B cell (primary cell): Measurements from ENCODE around the gene FN3K. TPM values are rescaled to one million over a fixed set of nuclear protein-coding genes. Genes with fewer than 3 reads are reported as not detected.

Experiments used
- ATAC-seq: fragments of 200-7000 bp; cut with Tn5 transposase; one replicate; pipeline ENCODE4 v1.10.0; 2021; ENCODE audit warnings: low read depth, mild to moderate bottlenecking, moderate number of reproducible peaks, moderate library complexity
- CTCF ChIA-PET: fragments of 350-600 bp; sonication (Branson Sonifier 250); formaldehyde crosslinking; loops from one replicate; lab custom pipeline; 2021; ENCODE audit warnings: antibody characterized with exemption, inconsistent platforms; lab: Charles Lee
- POLR2A ChIA-PET: fragments of 350-600 bp; sonication (Branson Sonifier 250); formaldehyde crosslinking; loops from one replicate; lab custom pipeline; 2021; ENCODE audit warnings: antibody characterized with exemption; lab: Charles Lee
- DNase-seq: peaks from one replicate; pipeline ENCODE4 v3.0.0; 2013
- H2AFZ ChIP-seq: 2 replicates; pipeline ENCODE4 v1.6.1; 2012; ENCODE audit warnings: mild to moderate bottlenecking, low read depth, low read length; ENCODE audit not compliant: insufficient read depth, poor library complexity, severe bottlenecking
- H3K27ac ChIP-seq, 2 donors: 1 replicate in 1 of 2; 2 replicates in 1 of 2; pipeline ENCODE4 v1.5.1; 2012 to 2013; ENCODE audit warnings: low read length in 2 of 2, mild to moderate bottlenecking in 2 of 2, moderate library complexity in 1 of 2
- H3K27me3 ChIP-seq, 4 experiments: fragments of 200-600 bp in 1 of 4; sonication (generic) in 1 of 4; replicated peaks in 1 of 4; 1 replicate in 2 of 4; 2 replicates in 2 of 4; pipeline versions ENCODE4 v1.6.1 to v1.7.0; 2013 to 2016; ENCODE audit warnings: low read length in 3 of 4, mild to moderate bottlenecking in 2 of 4, mixed read lengths in 1 of 4, moderate library complexity in 1 of 4; ENCODE audit not compliant: insufficient read depth in 4 of 4, control insufficient read depth in 3 of 4; ENCODE audit errors: control extremely low read depth in 1 of 4
- H3K36me3 ChIP-seq, 2 experiments: replicated peaks in 1 of 2; 1 replicate in 1 of 2; 2 replicates in 1 of 2; pipeline versions ENCODE4 v1.6.1 to v1.7.1; 2013; ENCODE audit warnings: low read length in 1 of 2; ENCODE audit not compliant: insufficient read depth in 2 of 2, control insufficient read depth in 1 of 2; ENCODE audit errors: control extremely low read depth in 1 of 2, extremely low read depth in 1 of 2
- H3K4me1 ChIP-seq, 2 donors: fragments of 200-600 bp in 1 of 2; sonication (generic) in 1 of 2; 1 replicate in 1 of 2; 2 replicates in 1 of 2; pipeline versions ENCODE4 v1.5.1 to v1.6.1; 2013 to 2017; ENCODE audit warnings: low read length in 2 of 2; ENCODE audit not compliant: control insufficient read depth in 2 of 2, insufficient read depth in 2 of 2
- H3K4me2 ChIP-seq: replicated peaks from 2 replicates; pipeline ENCODE3; 2012; ENCODE audit warnings: mild to moderate bottlenecking, low read depth, low read length; ENCODE audit not compliant: poor library complexity, severe bottlenecking
- H3K4me3 ChIP-seq, 5 experiments: fragments of 200-600 bp in 1 of 5; sonication (generic) in 1 of 5; 1 replicate in 3 of 5; 2 replicates in 2 of 5; pipeline versions ENCODE4 v1.5.1 to v1.7.0; 2011 to 2016; ENCODE audit warnings: low read length in 4 of 5, mild to moderate bottlenecking in 4 of 5, low read depth in 2 of 5, control low read depth in 1 of 5, moderate library complexity in 1 of 5; ENCODE audit not compliant: insufficient read depth in 1 of 5; ENCODE audit errors: control extremely low read depth in 1 of 5, extremely low read depth in 1 of 5
- H3K79me2 ChIP-seq: fragments of 200-600 bp; sonication (generic); one replicate; pipeline ENCODE4 v1.6.0; 2016; ENCODE audit warnings: low read length; ENCODE audit not compliant: control insufficient read depth, insufficient read depth
- H3K9ac ChIP-seq: fragments of 200-600 bp; sonication (generic); 2 replicates; pipeline ENCODE4 v1.6.1; 2017; ENCODE audit warnings: mild to moderate bottlenecking, low read length, moderate library complexity
- H3K9me3 ChIP-seq, 3 donors: one replicate each; pipeline versions ENCODE4 v1.6.1 to v1.7.1; 2013; ENCODE audit warnings: low read length in 2 of 3; ENCODE audit not compliant: control insufficient read depth in 2 of 3, insufficient read depth in 1 of 3; ENCODE audit errors: control extremely low read depth in 1 of 3
- H4K20me1 ChIP-seq: 2 replicates; pipeline ENCODE4 v1.6.0; 2012; ENCODE audit warnings: mild to moderate bottlenecking, low read length; ENCODE audit not compliant: insufficient read depth, control insufficient read depth, poor library complexity, severe bottlenecking
- H3K27ac Mint-ChIP-seq: one replicate; pipeline ENCODE4 v1.8.0; 2021; ENCODE audit warnings: mixed read lengths
- H3K27me3 Mint-ChIP-seq: one replicate; pipeline ENCODE4 v1.8.0; 2021; ENCODE audit warnings: mixed read lengths
- H3K4me1 Mint-ChIP-seq: one replicate; pipeline ENCODE4 v1.8.0; 2021; ENCODE audit warnings: mixed read lengths
- H3K4me3 Mint-ChIP-seq: one replicate; pipeline ENCODE4 v1.8.0; 2021; ENCODE audit warnings: mixed read lengths
- H3K9me3 Mint-ChIP-seq: one replicate; pipeline ENCODE4 v1.8.0; 2022; ENCODE audit warnings: mixed read lengths; ENCODE audit not compliant: insufficient read depth
- CTCF ChIP-seq: fragments of 200-600 bp; IDR thresholded peaks from one replicate; pipeline ENCODE4 v1.8.0; 2022; ENCODE audit warnings: antibody characterized with exemption, mild to moderate bottlenecking
- EZH2 ChIP-seq: IDR thresholded peaks from 2 replicates; pipeline ENCODE4 v1.6.1; 2012; ENCODE audit warnings: borderline replicate concordance, low read depth, mild to moderate bottlenecking, moderate library complexity, low read length; ENCODE audit not compliant: insufficient read depth, poor library complexity, severe bottlenecking
- WGBS: methylation state at CpG from one replicate; pipeline ENCODE4 v1.1.5; 2013; ENCODE audit warnings: missing lambda C conversion rate; ENCODE audit not compliant: insufficient coverage; 5-methylcytosine and 5-hydroxymethylcytosine counted together
- intact Hi-C: fragments of 100-400 bp; cut with micrococcal nuclease; formaldehyde crosslinking; loops from one replicate; pipeline ENCODE4 v1.10.0; 2022
- polyA plus RNA-seq: library from polyadenylated mRNA; depleted of rRNA; stranded (reverse); fragments of >200 nt; gene quantifications from 2 replicates; pipeline ENCODE4 v1.2.3, GENCODE V29; 2012
- total RNA-seq, 2 donors: library from RNA; stranded (reverse); fragments of 120-200 nt in 1 of 2; gene quantifications; 1 replicate in 1 of 2; 2 replicates in 1 of 2; pipeline versions ENCODE4 v1.2.3 to v1.2.4, GENCODE V29; 2013 to 2022

FN3K gene
- total and polyA plus RNA-seq, 2 donors (not counting 1 experiment from before 2014, with no cell fraction given): 1.1 to 2.6 TPM

- ATAC-seq: no peak
- Histone ChIP-seq H4K20me1 (peaks cover 3% of the 10 kb centered on the region), H3K4me1 (peaks cover 2 to 4% of the 10 kb centered on the region in 2 donors), H3K4me3 (no peak overlapping the region), H3K9me3 (peaks cover 0 to 26% (median 7%) of the 10 kb centered on the region in 3 donors), H3K4me2 (no peak overlapping the region), H3K79me2 (peaks cover 3% of the 10 kb centered on the region), H3K27me3 (peaks cover 0 to 6% (median 1%) of the 10 kb centered on the region in 4 experiments), H3K27ac (no peak overlapping the region), H2AFZ (no peak overlapping the region), H3K9ac (no peak overlapping the region), H3K36me3 (no peaks in the 10 kb centered on the region)
- Mint-ChIP-seq H3K4me3 (no peak overlapping the region), H3K9me3 (peaks cover 6% of the 10 kb centered on the region), H3K27me3 (peaks cover 4% of the 10 kb centered on the region), H3K4me1 (peaks cover 4% of the 10 kb centered on the region), H3K27ac (no peak overlapping the region)
- TF ChIP-seq EZH2: no peak
- TF ChIP-seq CTCF: no peak
- POLR2A ChIA-PET: no interaction called here
- 89% methylated on average over 10 of the region's 16 CpGs for WGBS
- intact Hi-C loops: no loop called here
- no peak for DNase-seq
- CTCF ChIA-PET: no interaction called here
These were observed 43.1 kb upstream of the FN3K start for GRCh38 chr17:82692268-82692667.

- no peak for TF ChIP-seq EZH2
- TF ChIP-seq CTCF: no peak
- H2AFZ ChIP-seq: no peak overlapping the region
- no peak overlapping the region for H3K27ac ChIP-seq
- peaks cover 6% of the 10 kb centered on the region for H3K9me3 Mint-ChIP-seq
- H3K9me3 ChIP-seq: peaks cover 0 to 28% (median 7%) of the 10 kb centered on the region in 3 donors
- 98% methylated on average over 19 of the region's 22 CpGs for WGBS
- no peak overlapping the region for H3K4me3 ChIP-seq
- peaks cover 8 to 9% of the 10 kb centered on the region in 2 donors for H3K4me1 ChIP-seq
- H3K79me2 ChIP-seq: peaks cover 3% of the 10 kb centered on the region
- ChIA-PET CTCF (no interaction called here), POLR2A (no interaction called here)
- H4K20me1 ChIP-seq: peaks cover 5% of the 10 kb centered on the region
- ATAC-seq: no peak
- H3K27me3 ChIP-seq: peaks cover 0 to 11% (median 3%) of the 10 kb centered on the region in 4 experiments
- H3K4me3 Mint-ChIP-seq: no peak overlapping the region
- H3K4me2 ChIP-seq: no peak overlapping the region
- no peak overlapping the region for H3K9ac ChIP-seq
- H3K36me3 ChIP-seq: no peaks in the 10 kb centered on the region
- no peak overlapping the region for H3K27ac Mint-ChIP-seq
- no peak for DNase-seq
- H3K27me3 Mint-ChIP-seq: peaks cover 4% of the 10 kb centered on the region
- H3K4me1 Mint-ChIP-seq: peaks cover 5% of the 10 kb centered on the region
- intact Hi-C loops: no loop called here
These were observed 42.1 kb upstream of the FN3K start for GRCh38 chr17:82693168-82693867.
